ENCODE data around the gene KRTAP5-3.

Gene KRTAP5-3

DNA sequence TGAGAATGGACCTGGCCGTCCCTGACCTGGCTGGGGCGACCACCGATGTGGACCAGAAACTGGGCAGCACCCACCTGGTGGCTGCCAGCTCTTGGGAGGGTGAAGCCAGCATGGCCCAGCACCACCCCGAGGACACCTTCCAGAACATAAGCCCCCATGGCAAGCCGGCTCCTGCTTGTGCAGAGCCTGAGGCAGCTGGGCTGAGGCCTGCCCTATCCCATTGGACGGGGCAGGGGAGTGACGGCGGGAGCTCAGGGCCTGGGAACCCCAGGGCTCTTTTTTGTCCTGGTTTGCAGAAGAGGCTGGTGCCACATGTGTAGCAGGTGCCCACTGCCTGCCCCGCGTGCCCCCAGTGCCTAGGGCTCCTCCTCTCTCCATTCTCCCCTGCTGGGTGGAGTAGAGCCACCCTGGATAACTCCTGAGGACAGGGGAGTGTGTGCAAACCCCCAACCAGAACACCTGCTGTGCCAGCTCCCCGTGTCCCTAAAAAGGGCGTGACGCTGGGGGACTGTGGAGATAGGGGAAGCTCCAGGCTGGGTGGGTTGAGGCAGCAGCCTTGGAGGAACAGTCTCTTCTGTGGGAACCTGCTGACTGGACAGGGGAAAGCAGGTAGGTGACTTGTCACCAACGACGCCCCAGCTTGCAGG lies 48.1 kb downstream of the KRTAP5-3 start:
- TF ChIP-seq, protein P1, sequence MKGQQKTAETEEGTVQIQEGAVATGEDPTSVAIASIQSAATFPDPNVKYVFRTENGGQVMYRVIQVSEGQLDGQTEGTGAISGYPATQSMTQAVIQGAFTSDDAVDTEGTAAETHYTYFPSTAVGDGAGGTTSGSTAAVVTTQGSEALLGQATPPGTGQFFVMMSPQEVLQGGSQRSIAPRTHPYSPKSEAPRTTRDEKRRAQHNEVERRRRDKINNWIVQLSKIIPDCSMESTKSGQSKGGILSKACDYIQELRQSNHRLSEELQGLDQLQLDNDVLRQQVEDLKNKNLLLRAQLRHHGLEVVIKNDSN (IDR thresholded peaks at IDR 0.05) = no peak
- TF ChIP-seq TAF1 (IDR thresholded peaks at IDR 0.05; ENCODE audit: low read depth) (no peak), ZBTB7A (IDR thresholded peaks at IDR 0.05; ENCODE audit: low read depth) (no peak), FOXM1 (IDR thresholded peaks at IDR 0.05; ENCODE audit: borderline replicate concordance, low read depth) (no peak), CREB1 (IDR thresholded peaks at IDR 0.05; ENCODE audit: low read depth) (no peak), TCF12 (IDR thresholded peaks at IDR 0.05; ENCODE audit: low read depth) (no peak)

DNA sequence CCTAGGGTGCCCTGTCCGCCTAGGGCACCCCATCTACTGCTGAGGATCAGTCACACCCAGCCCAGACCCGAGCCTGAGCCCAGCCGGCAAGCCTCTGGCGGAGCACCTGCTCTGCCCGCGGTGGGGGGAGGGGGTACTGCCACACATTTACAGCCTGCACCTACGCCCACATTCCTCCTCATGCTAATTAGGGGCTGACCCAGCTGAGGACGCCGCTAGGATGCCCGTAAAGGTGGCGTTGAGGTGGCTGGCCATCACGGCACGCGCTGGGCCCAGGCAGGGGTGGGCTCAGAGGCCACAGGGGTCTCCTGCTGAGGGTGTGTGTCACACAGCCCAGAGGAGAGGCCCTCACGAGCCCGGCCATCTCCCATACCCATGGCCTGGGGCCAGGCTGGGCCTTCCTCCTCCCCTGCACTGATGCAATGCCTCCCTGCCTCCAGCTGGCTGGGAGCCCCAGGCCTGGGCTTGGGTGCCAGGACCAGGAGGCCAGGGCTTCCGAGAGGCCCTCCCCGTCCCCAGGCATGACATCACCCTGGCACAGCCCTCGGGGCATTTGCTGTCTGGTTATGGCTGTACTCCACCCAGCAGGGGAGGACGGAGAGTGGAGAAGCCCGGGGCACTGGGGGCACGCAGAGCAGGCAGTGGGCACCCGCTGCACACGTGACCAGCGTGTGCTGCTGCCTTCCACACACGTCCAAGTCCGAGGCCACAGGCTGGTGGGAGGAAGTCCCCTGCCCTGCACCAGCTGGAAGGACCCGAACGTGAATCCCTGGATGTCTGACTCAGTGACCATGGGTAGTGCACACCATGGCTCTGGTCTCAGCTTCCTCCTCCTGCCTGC lies 48.9 kb downstream of the KRTAP5-3 start:
- TF ChIP-seq, protein P2, sequence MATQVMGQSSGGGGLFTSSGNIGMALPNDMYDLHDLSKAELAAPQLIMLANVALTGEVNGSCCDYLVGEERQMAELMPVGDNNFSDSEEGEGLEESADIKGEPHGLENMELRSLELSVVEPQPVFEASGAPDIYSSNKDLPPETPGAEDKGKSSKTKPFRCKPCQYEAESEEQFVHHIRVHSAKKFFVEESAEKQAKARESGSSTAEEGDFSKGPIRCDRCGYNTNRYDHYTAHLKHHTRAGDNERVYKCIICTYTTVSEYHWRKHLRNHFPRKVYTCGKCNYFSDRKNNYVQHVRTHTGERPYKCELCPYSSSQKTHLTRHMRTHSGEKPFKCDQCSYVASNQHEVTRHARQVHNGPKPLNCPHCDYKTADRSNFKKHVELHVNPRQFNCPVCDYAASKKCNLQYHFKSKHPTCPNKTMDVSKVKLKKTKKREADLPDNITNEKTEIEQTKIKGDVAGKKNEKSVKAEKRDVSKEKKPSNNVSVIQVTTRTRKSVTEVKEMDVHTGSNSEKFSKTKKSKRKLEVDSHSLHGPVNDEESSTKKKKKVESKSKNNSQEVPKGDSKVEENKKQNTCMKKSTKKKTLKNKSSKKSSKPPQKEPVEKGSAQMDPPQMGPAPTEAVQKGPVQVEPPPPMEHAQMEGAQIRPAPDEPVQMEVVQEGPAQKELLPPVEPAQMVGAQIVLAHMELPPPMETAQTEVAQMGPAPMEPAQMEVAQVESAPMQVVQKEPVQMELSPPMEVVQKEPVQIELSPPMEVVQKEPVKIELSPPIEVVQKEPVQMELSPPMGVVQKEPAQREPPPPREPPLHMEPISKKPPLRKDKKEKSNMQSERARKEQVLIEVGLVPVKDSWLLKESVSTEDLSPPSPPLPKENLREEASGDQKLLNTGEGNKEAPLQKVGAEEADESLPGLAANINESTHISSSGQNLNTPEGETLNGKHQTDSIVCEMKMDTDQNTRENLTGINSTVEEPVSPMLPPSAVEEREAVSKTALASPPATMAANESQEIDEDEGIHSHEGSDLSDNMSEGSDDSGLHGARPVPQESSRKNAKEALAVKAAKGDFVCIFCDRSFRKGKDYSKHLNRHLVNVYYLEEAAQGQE (IDR thresholded peaks at IDR 0.05; ENCODE audit: low read depth) = no peak
- peak; percentile 37 for TF ChIP-seq EP300 (IDR thresholded peaks at IDR 0.05; ENCODE audit: borderline replicate concordance)
- peak; percentile 91 for TF ChIP-seq TEAD4 (IDR thresholded peaks at IDR 0.05)
- TF ChIP-seq NFIC (IDR thresholded peaks at IDR 0.05) = peak; percentile 90
- peak; percentile 62; the same call in 1 of the 2 replicates for TF ChIP-seq EGR1 (IDR thresholded peaks at IDR 0.05)
- TF ChIP-seq CREB1 (IDR thresholded peaks at IDR 0.05; ENCODE audit: low read depth) = no peak
- TF ChIP-seq TAF1 (IDR thresholded peaks at IDR 0.05; ENCODE audit: low read depth) = 0 out of 2 replicates have a peak, but pooled peaks have one; percentile 10
- TF ChIP-seq, protein P1 (IDR thresholded peaks at IDR 0.05) = peak; percentile 86
- peak; percentile 80 for TF ChIP-seq CEBPB (IDR thresholded peaks at IDR 0.05)
- TF ChIP-seq TCF12 (IDR thresholded peaks at IDR 0.05; ENCODE audit: low read depth) = peak; percentile 85
- TF ChIP-seq RAD21 (IDR thresholded peaks at IDR 0.05; ENCODE audit: low read depth) = no peak
- no peak for TF ChIP-seq FOXM1 (IDR thresholded peaks at IDR 0.05; ENCODE audit: borderline replicate concordance, low read depth)
- no peak for TF ChIP-seq ZBTB7A (IDR thresholded peaks at IDR 0.05; ENCODE audit: low read depth)
- peak; percentile 62; the same call in 1 of the 2 replicates for TF ChIP-seq YY1 (IDR thresholded peaks at IDR 0.05; ENCODE audit: low read depth)
- TF ChIP-seq, protein P3, sequence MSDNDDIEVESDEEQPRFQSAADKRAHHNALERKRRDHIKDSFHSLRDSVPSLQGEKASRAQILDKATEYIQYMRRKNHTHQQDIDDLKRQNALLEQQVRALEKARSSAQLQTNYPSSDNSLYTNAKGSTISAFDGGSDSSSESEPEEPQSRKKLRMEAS (IDR thresholded peaks at IDR 0.05) = peak; percentile 80

DNA sequence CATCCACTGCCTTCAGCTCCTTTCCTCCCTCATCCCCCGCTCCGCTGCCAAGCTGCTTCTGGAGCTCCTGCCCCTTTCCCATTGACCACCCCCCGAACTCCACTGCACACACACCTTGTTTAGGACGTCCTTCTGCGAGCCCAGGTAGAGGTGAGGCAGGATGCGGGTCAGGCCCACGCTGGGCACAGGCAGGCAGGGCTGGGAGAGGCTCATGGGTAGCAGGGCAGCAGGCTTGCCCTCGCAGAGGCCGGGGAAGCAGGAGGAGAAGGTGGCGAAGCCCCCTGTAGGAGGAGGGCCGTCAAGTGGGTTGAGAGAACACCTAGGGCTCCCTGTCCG lies 49.5 kb downstream of the KRTAP5-3 start:
- TF ChIP-seq TCF12 (IDR thresholded peaks at IDR 0.05; ENCODE audit: low read depth) = no peak
- 0 out of 2 replicates have a peak, but pooled peaks have one; percentile 24 for TF ChIP-seq TAF1 (IDR thresholded peaks at IDR 0.05; ENCODE audit: low read depth)

DNA sequence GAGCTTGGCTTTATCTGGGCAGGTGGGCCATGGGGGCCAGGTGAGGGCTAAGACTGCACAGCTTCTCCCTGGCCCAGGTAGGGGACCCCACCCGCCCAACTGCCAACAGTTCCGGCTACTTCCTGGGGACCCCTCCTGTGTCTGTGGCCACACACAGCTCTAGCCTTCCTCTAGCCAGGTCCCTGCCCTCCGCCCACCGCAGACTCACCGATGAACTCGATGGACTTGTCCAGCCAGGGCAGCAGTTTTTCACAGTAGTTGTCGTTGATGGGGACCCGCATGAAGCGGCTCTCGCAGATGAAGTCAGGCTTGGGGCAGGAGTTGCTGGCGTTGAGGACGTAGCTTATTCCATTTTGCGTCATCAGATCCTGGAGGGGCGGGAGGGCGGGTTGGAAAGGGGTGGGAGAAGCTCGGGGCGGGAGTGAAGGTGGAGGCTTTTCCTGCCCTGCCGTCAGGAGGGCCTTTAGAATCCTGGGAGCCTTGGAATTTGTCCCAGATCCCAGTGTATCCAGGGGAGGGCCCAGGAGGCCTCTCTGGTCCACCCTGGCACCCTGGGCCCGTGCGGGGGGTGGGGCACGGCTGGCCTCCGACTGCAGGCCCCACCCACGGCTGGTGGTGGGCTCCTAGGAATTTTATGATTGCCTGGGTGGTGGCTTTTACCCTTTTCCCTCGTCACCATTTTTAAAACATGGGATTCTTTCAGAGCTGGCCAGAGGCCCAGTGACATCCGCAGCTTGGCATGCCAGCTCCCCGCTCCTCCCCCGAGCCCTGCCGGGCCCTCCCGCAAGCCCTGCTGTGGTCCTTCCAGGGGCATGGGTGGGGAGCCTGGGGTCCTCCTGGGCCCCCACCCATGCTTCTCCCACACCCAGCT lies 50.1 kb downstream of the KRTAP5-3 start:
- peak; percentile 82; the same call in 1 of the 2 replicates for TF ChIP-seq ZBTB7A (IDR thresholded peaks at IDR 0.05; ENCODE audit: low read depth)
- no peak for TF ChIP-seq RAD21 (IDR thresholded peaks at IDR 0.05; ENCODE audit: low read depth)
- no peak for TF ChIP-seq FOXM1 (IDR thresholded peaks at IDR 0.05; ENCODE audit: borderline replicate concordance, low read depth)
- TF ChIP-seq NFIC (IDR thresholded peaks at IDR 0.05) = peak; percentile 60
- 0 out of 2 replicates have a peak, but pooled peaks have one; percentile 6 for TF ChIP-seq EP300 (IDR thresholded peaks at IDR 0.05; ENCODE audit: borderline replicate concordance)
- peak; percentile 38; the same call in 1 of the 2 replicates for TF ChIP-seq TEAD4 (IDR thresholded peaks at IDR 0.05)
- TF ChIP-seq, protein P1 (IDR thresholded peaks at IDR 0.05) = no peak
- no peak for TF ChIP-seq TCF12 (IDR thresholded peaks at IDR 0.05; ENCODE audit: low read depth)
